K562 treated with DMSO at 1 percent for 4 hours (cell line): ENCODE results near the gene ZNF98. TPM values are rescaled to one million over a fixed set of nuclear protein-coding genes. Genes with fewer than 3 reads are reported as not detected.

Source experiments
- total RNA-seq: library from RNA; unstranded; fragments of 300-600 nt; gene quantifications from 2 replicates; pipeline ENCODE4 v1.2.3, GENCODE V29; 2022; ENCODE audit not compliant: insufficient read depth

Gene ZNF98
- not detected in 2 replicates for total RNA-seq

GRCh38 chr19:22422211-22422610 is at the start of gene ZNF98:
ZNF98 (minus strand) TSS chr19:22422346; CDS start chr19:22422224, 122 bp downstream.

Other genes with a start within 250 kb of the ZNF98 start
- gene ZNF676, start 225.4 kb downstream of the ZNF98 start, total RNA-seq, result not detected in 2 replicates
- not detected in 2 replicates for gene ZNF729, start 135.9 kb downstream of the ZNF98 start, total RNA-seq
- not detected in 2 replicates for gene ZNF492, start 212.0 kb upstream of the ZNF98 start, total RNA-seq